Measurements from ENCODE around the gene FAM117B. TPM values are rescaled to one million over a fixed set of nuclear protein-coding genes. Genes with fewer than 3 reads are reported as not detected.

FAM117B gene
- total and polyA plus RNA-seq, 4 donors = 0.65 to 3.4 (median 2.4) TPM

- 33% methylated on average over 17 of the region's 17 CpGs for WGBS
- peak; percentile 60 for DNase-seq (ENCODE audit: low spot score)
- TF ChIP-seq ZBTB33 (IDR thresholded peaks at IDR 0.05) (no peak), HNF4A (conservative IDR thresholded peaks at IDR 0.05) (no peak), ATF3 (IDR thresholded peaks at IDR 0.05) (no peak), FOXA1 (IDR thresholded peaks at IDR 0.05) (no peak), YY1 (IDR thresholded peaks at IDR 0.05) (no peak), HNF4G (IDR thresholded peaks at IDR 0.05) (no peak), EGR1 (IDR thresholded peaks at IDR 0.05; ENCODE audit: low read depth in 2 of 2) (no peak), RAD21 (IDR thresholded peaks at IDR 0.05) (peak; percentile 90 to 97), GABPA (IDR thresholded peaks at IDR 0.05 in 1 of 2, conservative IDR thresholded peaks at IDR 0.05 in 1 of 2) (no peak), CTCF (IDR thresholded peaks at IDR 0.05; ENCODE audit: low read depth, low read length, missing input control) (peak; percentile 90), TAF1 (conservative IDR thresholded peaks at IDR 0.05) (no peak)
- no peaks in the 10 kb centered on the region for H3K9me3 ChIP-seq (ENCODE audit: control insufficient read depth in 4 of 4, low read length in 3 of 4)
- H3K4me3 ChIP-seq (ENCODE audit: low read depth in 1 of 3, low read length in 3 of 3) = no peak overlapping the region
- H3K9ac ChIP-seq (ENCODE audit: low read depth in 1 of 2, low read length in 2 of 2) = no peak overlapping the region
- H3K27ac ChIP-seq (ENCODE audit: low read depth in 1 of 2, low read length in 2 of 2) = no peak overlapping the region
- no peaks in the 10 kb centered on the region for H3K36me3 ChIP-seq (ENCODE audit: control insufficient read depth in 4 of 4, insufficient read depth in 3 of 4, low read depth in 1 of 4, low read length in 3 of 4)
- no peaks in the 10 kb centered on the region for H3K27me3 ChIP-seq (ENCODE audit: control insufficient read depth in 4 of 4, insufficient read depth in 4 of 4, low read length in 3 of 4)
- peaks cover 0 to 8% (median 6%) of the 10 kb centered on the region in 4 donors for H3K4me1 ChIP-seq (ENCODE audit: control insufficient read depth in 4 of 4, insufficient read depth in 4 of 4, low read length in 3 of 4)
Observed at GRCh38 chr2:202588647-202589581, 45.9 kb upstream of the FAM117B start.

GRCh38 chr2:202589582-202589949 is 45.2 kb upstream of the FAM117B start:
- no peak for DNase-seq (ENCODE audit: low spot score)
- Histone ChIP-seq H3K27me3 (ENCODE audit: control insufficient read depth in 4 of 4, insufficient read depth in 4 of 4, low read length in 3 of 4) (no peaks in the 10 kb centered on the region), H3K9me3 (ENCODE audit: control insufficient read depth in 4 of 4, low read length in 3 of 4) (no peaks in the 10 kb centered on the region), H3K36me3 (ENCODE audit: control insufficient read depth in 4 of 4, insufficient read depth in 3 of 4, low read depth in 1 of 4, low read length in 3 of 4) (no peaks in the 10 kb centered on the region), H3K9ac (ENCODE audit: low read depth in 1 of 2, low read length in 2 of 2) (no peak overlapping the region), H3K27ac (ENCODE audit: low read depth in 1 of 2, low read length in 2 of 2) (no peak overlapping the region), H3K4me1 (ENCODE audit: control insufficient read depth in 4 of 4, insufficient read depth in 4 of 4, low read length in 3 of 4) (peaks cover 0 to 8% (median 6%) of the 10 kb centered on the region in 4 donors), H3K4me3 (ENCODE audit: low read depth in 1 of 3, low read length in 3 of 3) (no peak overlapping the region)
- WGBS = 96% methylated on average over 4 of the region's 4 CpGs
- TF ChIP-seq CTCF (IDR thresholded peaks at IDR 0.05; ENCODE audit: low read depth, low read length, missing input control) (no peak), NR2F2 (IDR thresholded peaks at IDR 0.05) (no peak), MAX (IDR thresholded peaks at IDR 0.05) (no peak), FOXA2 (IDR thresholded peaks at IDR 0.05) (no peak), JUND (IDR thresholded peaks at IDR 0.05) (no peak), RXRA (IDR thresholded peaks at IDR 0.05) (no peak), ATF3 (IDR thresholded peaks at IDR 0.05) (no peak), REST (IDR thresholded peaks at IDR 0.05) (no peak), ZBTB33 (IDR thresholded peaks at IDR 0.05) (no peak), YY1 (IDR thresholded peaks at IDR 0.05) (no peak), EGR1 (IDR thresholded peaks at IDR 0.05; ENCODE audit: low read depth in 2 of 2) (no peak), HNF4A (conservative IDR thresholded peaks at IDR 0.05) (no peak)
